Germinal center (tissue), 1 donor: ENCODE data around the gene CXorf49.
"Not testable (repeated sequence)": the region's sequence is repeated elsewhere in the genome, so short reads cannot be mapped to it uniquely, and the experiment has no call there.

ENCODE experiments used
- DNase-seq: peaks from one replicate; pipeline ENCODE4 v3.0.0; 2012; ENCODE audit warnings: mixed read lengths, low spot score

The CXorf49 gene

DNA sequence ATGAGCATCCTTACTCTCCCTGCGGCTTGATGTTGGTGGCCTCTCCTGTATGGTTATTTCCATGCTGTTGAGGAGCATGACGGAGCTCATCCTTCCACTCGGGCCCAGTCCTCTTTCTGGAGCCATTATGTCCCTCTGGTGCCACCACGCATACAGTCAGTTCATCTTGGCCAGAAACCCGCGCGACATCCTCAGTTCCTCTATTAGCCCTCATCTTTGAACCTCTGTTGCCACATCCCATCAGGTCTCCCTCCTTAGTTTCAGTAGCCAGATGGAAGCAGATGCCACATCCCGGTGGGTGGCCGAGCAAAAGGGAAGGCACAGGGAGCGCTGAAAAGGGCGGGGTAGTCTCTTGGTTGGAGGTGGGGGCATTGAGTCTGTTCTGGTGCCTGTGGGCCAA is 46.1 kb downstream of the CXorf49 start:
- DNase-seq = no peak

- no peak for DNase-seq
Observed at GRCh38 chrX:71671043-71671780, 46.9 kb downstream of the CXorf49 start.

GRCh38 chrX:71669947-71670346 is 48.1 kb downstream of the CXorf49 start:
- DNase-seq = not testable (repeated sequence)

DNA sequence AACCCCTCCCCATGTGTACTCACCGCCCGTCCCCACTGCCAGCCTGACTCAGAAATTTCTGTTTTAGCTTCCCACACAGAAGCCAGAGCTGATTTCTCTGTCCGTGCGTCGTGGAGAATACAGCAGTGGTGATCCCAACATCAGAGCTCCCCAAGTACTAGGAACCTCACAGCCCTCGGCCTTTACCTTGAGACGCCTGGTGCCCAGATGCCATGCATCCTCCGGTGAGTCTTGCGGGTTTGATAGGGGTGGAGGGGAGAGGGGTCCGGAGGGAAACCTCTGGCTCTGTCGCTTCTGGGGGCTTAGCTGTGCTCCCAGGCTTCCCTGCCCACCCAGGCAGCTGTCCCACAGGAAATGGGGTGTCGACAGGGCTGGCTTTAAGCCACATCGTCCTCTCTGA is 48.6 kb downstream of the CXorf49 start:
- no peak for DNase-seq

- DNase-seq = no peak
Observed at GRCh38 chrX:71668248-71668595, 49.9 kb downstream of the CXorf49 start.

GRCh38 chrX:71667328-71668247 is 50.5 kb downstream of the CXorf49 start, which contains the start of gene LOC101059915:
Gene LOC101059915, plus strand, starts transcription at chrX:71667546.
- DNase-seq = no peak

DNA sequence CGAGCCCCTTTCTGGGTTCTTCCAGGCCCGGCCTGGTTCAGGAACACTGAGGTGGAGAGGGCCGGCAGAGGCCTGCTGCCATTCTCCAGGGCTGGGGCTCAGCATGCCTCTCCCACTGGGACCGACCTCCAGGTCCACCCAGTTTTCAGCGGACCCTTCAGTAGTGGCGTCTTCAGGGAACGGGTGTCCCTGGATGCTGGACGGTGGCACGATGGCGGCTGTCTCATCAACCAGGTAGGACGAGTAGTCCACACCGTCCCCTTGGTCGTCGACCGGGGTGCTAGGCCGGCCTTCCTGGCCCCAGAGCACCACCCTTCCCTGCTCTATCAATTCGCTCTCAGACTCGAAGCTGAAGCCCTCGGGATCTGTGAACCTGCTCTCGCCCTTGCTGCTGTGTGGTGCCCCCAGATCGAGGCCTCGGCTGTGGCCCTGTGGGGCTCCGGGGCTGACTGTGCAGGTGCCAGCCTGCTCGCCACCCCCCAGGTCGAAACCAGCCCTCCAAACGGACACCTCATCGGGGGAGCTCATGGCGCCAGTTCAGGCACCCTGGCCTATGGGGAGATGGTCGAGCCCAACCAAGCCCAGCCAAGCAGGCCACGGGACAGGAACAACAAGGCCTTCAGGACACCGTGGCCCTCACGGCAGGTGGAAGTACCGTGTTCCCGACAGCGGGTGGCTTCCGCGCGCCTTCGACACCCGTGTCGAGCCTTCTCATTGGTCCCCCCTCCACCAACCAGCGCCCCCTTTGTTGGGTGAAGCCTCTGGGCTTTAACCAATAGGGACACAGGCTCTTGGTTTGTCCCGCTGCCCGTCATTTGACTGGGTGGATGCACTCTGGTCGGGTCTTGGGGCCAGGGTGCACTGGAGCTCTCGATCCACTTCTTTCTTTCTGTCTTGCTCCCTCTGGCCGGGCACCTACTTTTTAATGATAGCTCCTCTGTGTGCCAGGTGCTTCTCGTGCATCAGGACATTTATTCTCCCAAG is 51.6 kb downstream of the CXorf49 start:
- no peak for DNase-seq

DNA sequence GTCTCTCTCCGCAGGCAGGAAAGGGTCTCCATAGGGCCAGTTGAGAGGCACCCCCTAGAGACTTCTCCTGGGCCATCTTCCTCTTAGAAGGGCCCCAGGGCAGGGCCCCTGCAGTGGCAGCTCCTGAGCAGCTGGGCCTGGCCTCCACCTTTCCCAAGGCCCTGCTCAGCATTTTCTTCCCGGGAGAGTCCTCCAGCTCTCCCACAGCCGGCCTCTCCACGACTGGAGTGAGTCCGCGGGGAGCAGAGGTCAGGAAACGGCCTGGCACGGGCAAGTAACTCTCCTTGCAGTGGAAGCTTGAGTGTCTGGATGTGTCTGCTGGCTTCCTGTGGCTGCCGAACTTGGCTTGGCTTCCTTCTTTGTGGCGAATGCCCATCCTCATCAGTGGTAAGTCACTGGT is 52.3 kb downstream of the CXorf49 start:
- no peak for DNase-seq

- DNase-seq = no peak
Observed at GRCh38 chrX:71664889-71665491, 53.1 kb downstream of the CXorf49 start.
